ACC112 (cell line): ENCODE data around the gene CPVL.

Source experiments
- H2AFZ ChIP-seq: fragments of 200-600 bp; sonication (generic); one replicate; pipeline ENCODE4 v1.6.0; 2017; ENCODE audit warnings: antibody characterized with exemption, low read length; ENCODE audit not compliant: unreplicated experiment
- H3K27ac ChIP-seq: fragments of 200-600 bp; sonication (generic); 2 replicates; pipeline ENCODE4 v1.5.1; 2014; ENCODE audit warnings: low read depth, mild to moderate bottlenecking, antibody characterized with exemption, low read length, moderate library complexity
- H3K27me3 ChIP-seq: fragments of 200-600 bp; sonication (generic); 2 replicates; pipeline ENCODE4 v1.6.1; 2014; ENCODE audit warnings: mild to moderate bottlenecking, antibody characterized with exemption, low read length, moderate library complexity, mixed read lengths; ENCODE audit not compliant: insufficient read depth
- H3K36me3 ChIP-seq: fragments of 200-600 bp; sonication (generic); 2 replicates; pipeline ENCODE4 v1.6.1; 2016; ENCODE audit warnings: mild to moderate bottlenecking, antibody characterized with exemption, low read length, moderate library complexity, mixed read lengths; ENCODE audit not compliant: insufficient read depth
- H3K4me1 ChIP-seq: fragments of 200-600 bp; sonication (generic); one replicate; pipeline ENCODE4 v1.6.1; 2016; ENCODE audit warnings: low read length, mixed read lengths; ENCODE audit not compliant: insufficient read depth, unreplicated experiment, control insufficient read depth
- H3K4me3 ChIP-seq: fragments of 200-600 bp; sonication (generic); 2 replicates; pipeline ENCODE4 v1.5.1; 2014; ENCODE audit warnings: mild to moderate bottlenecking, low read depth, low read length
- H3K79me2 ChIP-seq: fragments of 200-600 bp; sonication (generic); one replicate; pipeline ENCODE4 v1.6.0; 2016; ENCODE audit warnings: low read length; ENCODE audit not compliant: control insufficient read depth, unreplicated experiment, insufficient read depth

Gene CPVL

GRCh38 chr7:29139796-29140195 lies 6.5 kb downstream of the CPVL start:
- Histone ChIP-seq H3K27me3 (peaks cover 8% of the 10 kb centered on the region), H3K4me3 (no peak overlapping the region), H3K27ac (peak overlapping the region; percentile 6; the same call in 1 of the 2 replicates), H3K36me3 (no peaks in the 10 kb centered on the region), H2AFZ (no peak overlapping the region), H3K4me1 (peaks cover 22% of the 10 kb centered on the region), H3K79me2 (no peaks in the 10 kb centered on the region)

- Histone ChIP-seq H3K27me3 (peaks cover 5% of the 10 kb centered on the region; the same call in 1 of the 2 replicates), H3K27ac (no peak overlapping the region; the same call in 1 of the 2 replicates), H3K79me2 (no peaks in the 10 kb centered on the region), H3K4me1 (peaks cover 22% of the 10 kb centered on the region), H3K36me3 (no peaks in the 10 kb centered on the region), H3K4me3 (no peak overlapping the region), H2AFZ (no peak overlapping the region)
Observed at GRCh38 chr7:29139191-29139590, 7.1 kb downstream of the CPVL start.

GRCh38 chr7:29138588-29138987 lies 7.7 kb downstream of the CPVL start:
- no peak overlapping the region for H3K27ac ChIP-seq
- H3K36me3 ChIP-seq = no peaks in the 10 kb centered on the region
- H2AFZ ChIP-seq = no peak overlapping the region
- H3K4me3 ChIP-seq = no peak overlapping the region
- H3K4me1 ChIP-seq = peaks cover 22% of the 10 kb centered on the region
- peaks cover 7% of the 10 kb centered on the region; the same call in 1 of the 2 replicates for H3K27me3 ChIP-seq
- H3K79me2 ChIP-seq = no peaks in the 10 kb centered on the region

GRCh38 chr7:29135846-29136245 lies 10.5 kb downstream of the CPVL start:
- H3K79me2 ChIP-seq = no peaks in the 10 kb centered on the region
- H3K4me3 ChIP-seq = no peak overlapping the region
- peaks cover 7% of the 10 kb centered on the region; the same call in 1 of the 2 replicates for H3K27me3 ChIP-seq
- H3K27ac ChIP-seq = no peak overlapping the region
- no peaks in the 10 kb centered on the region for H3K36me3 ChIP-seq
- no peak overlapping the region for H2AFZ ChIP-seq
- peaks cover 18% of the 10 kb centered on the region for H3K4me1 ChIP-seq

GRCh38 chr7:29132980-29133379 lies 13.4 kb downstream of the CPVL start:
- no peaks in the 10 kb centered on the region for H3K79me2 ChIP-seq
- no peaks in the 10 kb centered on the region for H3K36me3 ChIP-seq
- no peak overlapping the region for H3K27ac ChIP-seq
- no peak overlapping the region for H2AFZ ChIP-seq
- no peaks in the 10 kb centered on the region for H3K4me1 ChIP-seq
- H3K27me3 ChIP-seq = peaks cover 7% of the 10 kb centered on the region; the same call in 1 of the 2 replicates
- no peak overlapping the region for H3K4me3 ChIP-seq

GRCh38 chr7:29131678-29132077 lies 14.7 kb downstream of the CPVL start:
- H3K4me1 ChIP-seq = no peaks in the 10 kb centered on the region
- H3K27ac ChIP-seq = no peak overlapping the region
- H3K27me3 ChIP-seq = peaks cover 7% of the 10 kb centered on the region; the same call in 1 of the 2 replicates
- H3K4me3 ChIP-seq = no peak overlapping the region
- H2AFZ ChIP-seq = no peak overlapping the region
- no peaks in the 10 kb centered on the region for H3K36me3 ChIP-seq
- no peaks in the 10 kb centered on the region for H3K79me2 ChIP-seq

- H3K79me2 ChIP-seq = no peaks in the 10 kb centered on the region
- H3K27me3 ChIP-seq = peaks cover 4% of the 10 kb centered on the region; the same call in 1 of the 2 replicates
- H3K27ac ChIP-seq = no peak overlapping the region
- no peaks in the 10 kb centered on the region for H3K4me1 ChIP-seq
- H3K36me3 ChIP-seq = no peaks in the 10 kb centered on the region
- H3K4me3 ChIP-seq = no peak overlapping the region
- no peak overlapping the region for H2AFZ ChIP-seq
Observed at GRCh38 chr7:29130096-29130495, 16.2 kb downstream of the CPVL start.

- H3K4me3 ChIP-seq = no peak overlapping the region
- H2AFZ ChIP-seq = no peak overlapping the region
- no peak overlapping the region for H3K27ac ChIP-seq
- H3K36me3 ChIP-seq = no peaks in the 10 kb centered on the region
- no peaks in the 10 kb centered on the region for H3K79me2 ChIP-seq
- H3K4me1 ChIP-seq = no peaks in the 10 kb centered on the region
- H3K27me3 ChIP-seq = no peaks in the 10 kb centered on the region
Observed at GRCh38 chr7:29127527-29127926, 18.8 kb downstream of the CPVL start.

GRCh38 chr7:29126804-29127203 lies 19.5 kb downstream of the CPVL start:
- no peaks in the 10 kb centered on the region for H3K4me1 ChIP-seq
- H2AFZ ChIP-seq = no peak overlapping the region
- no peak overlapping the region for H3K4me3 ChIP-seq
- H3K27ac ChIP-seq = no peak overlapping the region
- no peaks in the 10 kb centered on the region for H3K79me2 ChIP-seq
- no peaks in the 10 kb centered on the region for H3K36me3 ChIP-seq
- H3K27me3 ChIP-seq = no peaks in the 10 kb centered on the region

GRCh38 chr7:29123626-29124190 lies 22.6 kb downstream of the CPVL start:
- H3K27ac ChIP-seq = no peak overlapping the region
- no peak overlapping the region for H2AFZ ChIP-seq
- no peaks in the 10 kb centered on the region for H3K27me3 ChIP-seq
- H3K36me3 ChIP-seq = no peaks in the 10 kb centered on the region
- no peak overlapping the region for H3K4me3 ChIP-seq
- no peaks in the 10 kb centered on the region for H3K79me2 ChIP-seq
- no peaks in the 10 kb centered on the region for H3K4me1 ChIP-seq

GRCh38 chr7:29122759-29123158 lies 23.6 kb downstream of the CPVL start:
- H2AFZ ChIP-seq = no peak overlapping the region
- no peaks in the 10 kb centered on the region for H3K79me2 ChIP-seq
- no peaks in the 10 kb centered on the region for H3K36me3 ChIP-seq
- H3K4me1 ChIP-seq = no peaks in the 10 kb centered on the region
- H3K27ac ChIP-seq = no peak overlapping the region
- H3K27me3 ChIP-seq = no peaks in the 10 kb centered on the region
- H3K4me3 ChIP-seq = no peak overlapping the region
